ENCODE measurements around the gene CTSG. TPM values are rescaled to one million over a fixed set of nuclear protein-coding genes. Genes with fewer than 3 reads are reported as not detected.

The CTSG gene
- total and polyA plus RNA-seq, 2 of the 4 experiments (the other 2 are of a cell fraction): not detected

DNA sequence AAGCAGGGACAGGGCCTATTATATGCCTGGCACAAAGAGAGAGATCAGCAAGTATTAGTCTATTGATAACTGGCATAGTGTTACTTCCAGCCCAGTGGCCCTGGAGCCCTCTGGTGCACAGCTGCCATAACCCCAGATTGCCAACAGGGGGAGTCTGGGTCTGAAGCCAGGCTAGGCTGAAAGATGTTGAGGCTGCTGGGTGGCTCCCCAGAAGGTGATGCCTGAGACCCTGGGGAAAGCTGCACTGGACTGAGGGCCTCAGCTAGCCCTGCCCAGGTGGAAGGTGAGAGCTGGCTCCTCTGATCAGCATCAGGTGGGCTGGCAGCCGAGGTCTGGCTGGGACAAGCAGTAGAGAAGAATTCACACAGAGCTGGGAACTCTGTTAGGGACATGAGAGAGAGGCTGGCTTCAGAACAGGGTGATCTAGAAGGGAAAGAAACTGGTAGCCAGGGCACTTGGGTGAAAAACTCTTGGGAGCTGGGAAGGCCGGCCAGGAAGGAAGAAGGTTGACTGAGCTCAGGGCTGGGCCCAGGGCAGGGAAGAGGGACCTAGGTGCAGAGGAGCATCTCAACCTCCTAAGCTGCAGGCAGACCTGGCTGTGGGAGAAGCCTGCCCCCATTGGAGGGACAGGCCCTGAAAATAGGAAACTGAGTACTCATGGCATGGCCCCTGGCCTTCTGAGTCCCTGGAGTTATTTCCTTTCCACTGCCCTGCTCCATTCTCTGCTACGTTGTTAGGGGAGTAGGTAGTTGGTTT, 29.6 kb upstream of the CTSG start:
- H3K27ac ChIP-seq (ENCODE audit: insufficient read depth, low read length): no peak overlapping the region
- H3K79me1 ChIP-seq (ENCODE audit: low read depth in 1 of 2, low read length in 2 of 2): no peaks in the 10 kb centered on the region
- H3K9me3 ChIP-seq (ENCODE audit: control insufficient read depth, insufficient read depth, low read length): no peaks in the 10 kb centered on the region
- H4K20me1 ChIP-seq (ENCODE audit: insufficient read depth, low read length): no peaks in the 10 kb centered on the region; the same call in 1 of the 2 replicates
- H2BK5ac ChIP-seq (ENCODE audit: low read depth, low read length, poor library complexity, severe bottlenecking): no peak overlapping the region
- H3K4me2 ChIP-seq (ENCODE audit: low read depth, low read length): no peak overlapping the region
- no peak for DNase-seq
- H3K4me1 ChIP-seq (ENCODE audit: control insufficient read depth, insufficient read depth, low read length): no peaks in the 10 kb centered on the region
- no peak overlapping the region for H3K9ac ChIP-seq (ENCODE audit: low read depth, low read length)
- no peak overlapping the region for H3K14ac ChIP-seq (replicated peaks; ENCODE audit: low read depth, low read length)
- H2AFZ ChIP-seq (replicated peaks; ENCODE audit: low read length, poor library complexity): no peak overlapping the region
- H3K56ac ChIP-seq (ENCODE audit: extremely low read depth, insufficient read depth, low read length): no peak overlapping the region
- dilution Hi-C loops (cut with HindIII; ENCODE audit: low sequenced_read_pairs, unreplicated experiment) (no loop called here), intact Hi-C loops (cut with micrococcal nuclease) (no loop called here), in situ Hi-C loops (cut with MboI; ENCODE audit: low sequenced_read_pairs) (no loop called here)
- no TSS peak for BruUV-seq (replicated peaks)
- H2BK15ac ChIP-seq (ENCODE audit: low read depth, low read length): no peak overlapping the region
- 29% methylated on average over 2 of the region's 3 CpGs; no CpG with 5 or more reads in 1 of the 2 experiments for WGBS, 2 experiments (ENCODE audit: extremely low coverage in 2 of 2, insufficient read length in 1 of 2)
- no peak overlapping the region for H2AK9ac ChIP-seq (replicated peaks; ENCODE audit: low read depth, low read length, poor library complexity)
- H3K36me3 ChIP-seq (ENCODE audit: control insufficient read depth, insufficient read depth, low read length): no peaks in the 10 kb centered on the region
- TF ChIP-seq CTCF (conservative IDR thresholded peaks at IDR 0.05; ENCODE audit: low read depth, low read length) (peak; percentile 45), FOS (IDR thresholded peaks at IDR 0.05; ENCODE audit: low read depth, low read length) (no peak)
- CTCF ChIA-PET: interaction anchor here (0.6 to 1.5 kb wide), 2 partner anchors 10 to 14 kb away, joined by 3 read pairs; no protein-coding TSS in a partner anchor
- H4K8ac ChIP-seq (ENCODE audit: low read depth in 2 of 2, low read length in 2 of 2): no peak overlapping the region
- H4K91ac ChIP-seq (ENCODE audit: insufficient read depth, low read depth, low read length): no peak overlapping the region
- H4K5ac ChIP-seq (ENCODE audit: low read depth, low read length): no peak overlapping the region
- H3K4me3 ChIP-seq (ENCODE audit: insufficient read depth, low read depth, low read length): no peak overlapping the region
- H2AK5ac ChIP-seq (ENCODE audit: low read depth, low read length): no peak overlapping the region
- no peak overlapping the region for H3K23ac ChIP-seq (ENCODE audit: low read depth, low read length)
- POLR2A ChIA-PET (ENCODE audit: unreplicated experiment): no interaction called here
- H3K4ac ChIP-seq (ENCODE audit: low read depth, low read length): no peak overlapping the region
- no peak overlapping the region for H2BK120ac ChIP-seq (ENCODE audit: low read depth, low read length)
- H3K27me3 ChIP-seq (ENCODE audit: control insufficient read depth, insufficient read depth, low read length): no peaks in the 10 kb centered on the region
- ATAC-seq (ENCODE audit: low read depth): peak; percentile 72
- no peaks in the 10 kb centered on the region for H3K9me1 ChIP-seq (ENCODE audit: insufficient read depth, low read length)
- H2BK20ac ChIP-seq (ENCODE audit: low read depth, low read length): no peak overlapping the region
- no peak overlapping the region for H3K18ac ChIP-seq (ENCODE audit: low read depth, low read length)

Data from IMR-90 (cell line).